ENCODE measurements around the gene CLIC3.

The CLIC3 gene

GRCh38 chr9:136983656-136984314 lies 12.6 kb downstream of the CLIC3 start:
- H3K4me3 ChIP-seq = no peak overlapping the region
- no peak for TF ChIP-seq POLR2AphosphoS5 (IDR thresholded peaks at IDR 0.05; ENCODE audit: borderline replicate concordance, low read depth, low read length)
- TF ChIP-seq FOXP2 (optimal IDR thresholded peaks at IDR 0.05; ENCODE audit: control extremely low read depth, extremely low read length, insufficient read depth) = no peak
- no peak for TF ChIP-seq EZH2 (IDR thresholded peaks at IDR 0.05)
- DNase-seq (ENCODE audit: low read depth, low spot score) = no peak
- H3K9ac ChIP-seq (ENCODE audit: insufficient read length) = no peak overlapping the region
- no peaks in the 10 kb centered on the region for H3K36me3 ChIP-seq (ENCODE audit: insufficient read depth, low read length)
- H3K9me3 ChIP-seq (ENCODE audit: low read depth, low read length) = no peaks in the 10 kb centered on the region
- H3K27ac ChIP-seq = no peak overlapping the region

GRCh38 chr9:136983167-136983566 lies 13.2 kb downstream of the CLIC3 start:
- no peak overlapping the region for H3K27ac ChIP-seq
- DNase-seq (ENCODE audit: low read depth, low spot score) = no peak
- no peak overlapping the region for H3K9ac ChIP-seq (ENCODE audit: insufficient read length)

GRCh38 chr9:136982232-136983051 lies 13.9 kb downstream of the CLIC3 start, which contains the start of gene LCNL1:
Gene LCNL1, plus strand, starts transcription at chr9:136982993. Its CDS starts 594 bp downstream, at chr9:136983587.
- 0 out of 2 replicates have a peak within 1 kb of the TSS, but pooled peaks have one; percentile 31 for H3K27ac ChIP-seq
- DNase-seq (ENCODE audit: low read depth, low spot score) = no peak

More at GRCh38 chr9:136983167-136983566, 13.2 kb downstream of the CLIC3 start:
- Histone ChIP-seq H3K4me3 (no peak overlapping the region), H3K9me3 (ENCODE audit: low read depth, low read length) (no peaks in the 10 kb centered on the region), H3K36me3 (ENCODE audit: insufficient read depth, low read length) (no peaks in the 10 kb centered on the region)
- TF ChIP-seq FOXP2 (optimal IDR thresholded peaks at IDR 0.05; ENCODE audit: control extremely low read depth, extremely low read length, insufficient read depth) (no peak), EZH2 (IDR thresholded peaks at IDR 0.05) (no peak), POLR2AphosphoS5 (IDR thresholded peaks at IDR 0.05; ENCODE audit: borderline replicate concordance, low read depth, low read length) (no peak)

GRCh38 chr9:136981588-136982231 lies 14.7 kb downstream of the CLIC3 start:
- Histone ChIP-seq H3K27ac (0 out of 2 replicates have a peak overlapping the region, but pooled peaks have one; percentile 31), H3K9ac (ENCODE audit: insufficient read length) (no peak overlapping the region), H3K9me3 (ENCODE audit: low read depth, low read length) (no peaks in the 10 kb centered on the region), H3K4me3 (no peak overlapping the region), H3K36me3 (ENCODE audit: insufficient read depth, low read length) (no peaks in the 10 kb centered on the region)
- no peak for TF ChIP-seq FOXP2 (optimal IDR thresholded peaks at IDR 0.05; ENCODE audit: control extremely low read depth, extremely low read length, insufficient read depth)
- TF ChIP-seq POLR2AphosphoS5 (IDR thresholded peaks at IDR 0.05; ENCODE audit: borderline replicate concordance, low read depth, low read length) = no peak
- TF ChIP-seq EZH2 (IDR thresholded peaks at IDR 0.05) = no peak
- no peak for DNase-seq (ENCODE audit: low read depth, low spot score)

More at GRCh38 chr9:136982232-136983051, 13.9 kb downstream of the CLIC3 start, which contains the start of gene LCNL1:
- no peak within 1 kb of the TSS for H3K4me3 ChIP-seq
- TF ChIP-seq FOXP2 (optimal IDR thresholded peaks at IDR 0.05; ENCODE audit: control extremely low read depth, extremely low read length, insufficient read depth) = no peak
- TF ChIP-seq POLR2AphosphoS5 (IDR thresholded peaks at IDR 0.05; ENCODE audit: borderline replicate concordance, low read depth, low read length) = no peak
- TF ChIP-seq EZH2 (IDR thresholded peaks at IDR 0.05) = no peak
- no peak within 1 kb of the TSS for H3K9ac ChIP-seq (ENCODE audit: insufficient read length)
- H3K36me3 ChIP-seq (ENCODE audit: insufficient read depth, low read length) = no peaks in the 10 kb centered on the region
- no peaks in the 10 kb centered on the region for H3K9me3 ChIP-seq (ENCODE audit: low read depth, low read length)

- Histone ChIP-seq H3K9me3 (ENCODE audit: low read depth, low read length) (no peaks in the 10 kb centered on the region), H3K9ac (ENCODE audit: insufficient read length) (no peak overlapping the region), H3K4me3 (no peak overlapping the region), H3K27ac (no peak overlapping the region), H3K36me3 (ENCODE audit: insufficient read depth, low read length) (no peaks in the 10 kb centered on the region)
- DNase-seq (ENCODE audit: low read depth, low spot score) = no peak
- TF ChIP-seq EZH2 (IDR thresholded peaks at IDR 0.05) (no peak), FOXP2 (optimal IDR thresholded peaks at IDR 0.05; ENCODE audit: control extremely low read depth, extremely low read length, insufficient read depth) (no peak)
Measured at GRCh38 chr9:136980669-136981478, 15.5 kb downstream of the CLIC3 start.

GRCh38 chr9:136979769-136980587 lies 16.4 kb downstream of the CLIC3 start:
- Histone ChIP-seq H3K4me3 (no peak overlapping the region), H3K9me3 (ENCODE audit: low read depth, low read length) (no peaks in the 10 kb centered on the region), H3K36me3 (ENCODE audit: insufficient read depth, low read length) (no peaks in the 10 kb centered on the region), H3K9ac (ENCODE audit: insufficient read length) (no peak overlapping the region), H3K27ac (peak overlapping the region; percentile 62; the same call in 1 of the 2 replicates)
- no peak for DNase-seq (ENCODE audit: low read depth, low spot score)
- TF ChIP-seq POLR2AphosphoS5 (IDR thresholded peaks at IDR 0.05; ENCODE audit: borderline replicate concordance, low read depth, low read length) (no peak), FOXP2 (optimal IDR thresholded peaks at IDR 0.05; ENCODE audit: control extremely low read depth, extremely low read length, insufficient read depth) (no peak), EZH2 (IDR thresholded peaks at IDR 0.05) (no peak)

Measured in SK-N-MC (cell line).